Measurements from ENCODE around the gene GAA. TPM values are rescaled to one million over a fixed set of nuclear protein-coding genes. Genes with fewer than 3 reads are reported as not detected.
"Not testable (repeated sequence)": the region's sequence is repeated elsewhere in the genome, so short reads cannot be mapped to it uniquely, and the experiment has no call there.

The GAA gene
- total RNA-seq, 2 donors from 2014 or later, result 167 to 217 TPM

- WGBS, result 78% methylated on average over 10 of the region's 11 CpGs
- Histone ChIP-seq H3K27ac (no peak overlapping the region), H3K4me1 (replicated peaks) (no peaks in the 10 kb centered on the region), H3K4me3 (no peak overlapping the region), H3K36me3 (no peaks in the 10 kb centered on the region), H3K9me3 (no peaks in the 10 kb centered on the region), H3K27me3 (replicated peaks; ENCODE audit: insufficient read depth) (no peaks in the 10 kb centered on the region)
- TF ChIP-seq CTCF (IDR thresholded peaks at IDR 0.05), result no peak
- TF ChIP-seq POLR2AphosphoS5 (IDR thresholded peaks at IDR 0.05), result no peak
- no peak for TF ChIP-seq POLR2A (IDR thresholded peaks at IDR 0.05)
- DNase-seq (ENCODE audit: low spot score), result no peak
- intact Hi-C loops (cut with DNase I), result no loop called here
Measured at GRCh38 chr17:80086616-80087015, 14.8 kb upstream of the GAA start.

- intact Hi-C loops (cut with DNase I), result no loop called here
- 80% methylated on average over 34 of the region's 34 CpGs for WGBS
- Histone ChIP-seq H3K4me3 (no peak overlapping the region), H3K36me3 (no peaks in the 10 kb centered on the region), H3K27me3 (replicated peaks; ENCODE audit: insufficient read depth) (no peaks in the 10 kb centered on the region), H3K9me3 (no peaks in the 10 kb centered on the region), H3K4me1 (replicated peaks) (no peaks in the 10 kb centered on the region), H3K27ac (no peak overlapping the region)
- no peak for DNase-seq (ENCODE audit: low spot score)
- TF ChIP-seq CTCF (IDR thresholded peaks at IDR 0.05) (no peak), POLR2A (IDR thresholded peaks at IDR 0.05) (no peak), POLR2AphosphoS5 (IDR thresholded peaks at IDR 0.05) (no peak)
Measured at GRCh38 chr17:80087346-80088265, 13.8 kb upstream of the GAA start.

GRCh38 chr17:80089762-80090161 lies 11.6 kb upstream of the GAA start:
- DNase-seq (ENCODE audit: low spot score), result no peak
- Histone ChIP-seq H3K9me3 (no peaks in the 10 kb centered on the region), H3K36me3 (no peaks in the 10 kb centered on the region), H3K4me1 (replicated peaks) (no peaks in the 10 kb centered on the region), H3K27ac (no peak overlapping the region), H3K27me3 (replicated peaks; ENCODE audit: insufficient read depth) (no peaks in the 10 kb centered on the region), H3K4me3 (no peak overlapping the region)
- intact Hi-C loops (cut with DNase I), result no loop called here
- 97% methylated on average over 14 of the region's 16 CpGs for WGBS
- TF ChIP-seq POLR2A (IDR thresholded peaks at IDR 0.05), result no peak

- H3K27ac ChIP-seq; intact Hi-C loops (cut with DNase I); H3K4me1 ChIP-seq (replicated peaks); H3K36me3 ChIP-seq; H3K9me3 ChIP-seq; H3K27me3 ChIP-seq (replicated peaks; ENCODE audit: insufficient read depth); H3K4me3 ChIP-seq; DNase-seq (ENCODE audit: low spot score): not testable (repeated sequence)
- WGBS, result 94% methylated on average over 44 of the region's 44 CpGs
Measured at GRCh38 chr17:80090164-80090563, 11.2 kb upstream of the GAA start.

- H3K4me1 ChIP-seq (replicated peaks), result no peaks in the 10 kb centered on the region
- no peaks in the 10 kb centered on the region for H3K9me3 ChIP-seq
- no peak for DNase-seq (ENCODE audit: low spot score)
- no peak overlapping the region for H3K27ac ChIP-seq
- intact Hi-C loops (cut with DNase I), result no loop called here
- no peaks in the 10 kb centered on the region for H3K27me3 ChIP-seq (replicated peaks; ENCODE audit: insufficient read depth)
- 93% methylated on average over 4 of the region's 4 CpGs for WGBS
- no peak overlapping the region for H3K4me3 ChIP-seq
- TF ChIP-seq CTCF (IDR thresholded peaks at IDR 0.05), result no peak
- TF ChIP-seq POLR2A (IDR thresholded peaks at IDR 0.05), result no peak
- no peak for TF ChIP-seq POLR2AphosphoS5 (IDR thresholded peaks at IDR 0.05)
- H3K36me3 ChIP-seq, result no peaks in the 10 kb centered on the region
Measured at GRCh38 chr17:80091376-80091775, 10.0 kb upstream of the GAA start.

GRCh38 chr17:80092959-80093358 lies 8.4 kb upstream of the GAA start:
- Histone ChIP-seq H3K36me3 (no peaks in the 10 kb centered on the region), H3K9me3 (no peaks in the 10 kb centered on the region), H3K27ac (no peak overlapping the region), H3K27me3 (replicated peaks; ENCODE audit: insufficient read depth) (no peaks in the 10 kb centered on the region), H3K4me1 (replicated peaks) (no peaks in the 10 kb centered on the region), H3K4me3 (no peak overlapping the region)
- 71% methylated on average over 8 of the region's 8 CpGs for WGBS
- intact Hi-C loops (cut with DNase I), result no loop called here
- TF ChIP-seq POLR2A (IDR thresholded peaks at IDR 0.05) (no peak), CTCF (IDR thresholded peaks at IDR 0.05) (no peak), POLR2AphosphoS5 (IDR thresholded peaks at IDR 0.05) (no peak)
- DNase-seq (ENCODE audit: low spot score), result no peak
